K562 (cell line): ENCODE measurements around the gene AKAP13. TPM values are rescaled to one million over a fixed set of nuclear protein-coding genes. Genes with fewer than 3 reads are reported as not detected.
"Not testable (repeated sequence)": the region's sequence is repeated elsewhere in the genome, so short reads cannot be mapped to it uniquely, and the experiment has no call there.

ENCODE experiments used
- ATAC-seq: fragments of 200-7000 bp; cut with Tn5 transposase; 3 replicates; pipeline ENCODE4 v1.9.1; 2020; ENCODE audit warnings: moderate library complexity
- BruUV-seq: library from RNA; stranded (reverse); fragments of 400-500 nt; replicated peaks from 2 replicates; lab custom pipeline; 2021; lab: Mats Ljungman, UMichigan
- CTCF ChIA-PET: fragments of 300-600 bp; formaldehyde crosslinking; extraction: SDS; loops from one replicate; lab custom pipeline; 2021; ENCODE audit warnings: low intra/inter-chr PET ratio; lab: Yijun Ruan, JAX
- POLR2A ChIA-PET: fragments of 300-600, 350-650 bp; sonication (Branson Sonifier 250); formaldehyde crosslinking; extraction: SDS; loops from one replicate; lab custom pipeline; 2021; ENCODE audit warnings: antibody characterized with exemption, inconsistent platforms; lab: Yijun Ruan, JAX
- DNase-seq, 4 experiments: peaks; one replicate each; pipeline versions ENCODE4 v3.0.0 to v3.0.0-alpha.2; 2011 to 2018; ENCODE audit warnings: low spot score in 3 of 4, mixed read lengths in 3 of 4; ENCODE audit errors: extremely low read depth in 1 of 4
- FAIRE-seq: peaks from 2 replicates; lab custom pipeline; 2011; peaks lifted over from hg19 to GRCh38; lab: Jason Lieb, UNC
- H2AFZ ChIP-seq: 2 replicates; pipeline ENCODE4 v1.6.0; 2011; ENCODE audit warnings: low read depth, low read length, control low read depth, inconsistent platforms
- H3K27ac ChIP-seq: fragments of 200-600 bp; 3 replicates; pipeline ENCODE4 v1.8.0; 2011; ENCODE audit warnings: low read depth, mild to moderate bottlenecking, control low read depth, inconsistent platforms, low read length, moderate library complexity, mixed read lengths; ENCODE audit errors: extremely low read depth
- H3K27me3 ChIP-seq, 2 experiments: fragments of 300-600 bp in 1 of 2; 2 replicates in 1 of 2; 3 replicates in 1 of 2; pipeline versions ENCODE4 v1.6.0 to v1.8.0; 2011; ENCODE audit warnings: inconsistent platforms in 2 of 2, low read length in 2 of 2, mild to moderate bottlenecking in 1 of 2, mixed read lengths in 1 of 2, moderate library complexity in 1 of 2; ENCODE audit not compliant: control insufficient read depth in 2 of 2, insufficient read depth in 2 of 2
- H3K36me3 ChIP-seq: fragments of 300-600 bp; 3 replicates; pipeline ENCODE4 v1.8.0; 2011; ENCODE audit warnings: mild to moderate bottlenecking, low read length, inconsistent platforms; ENCODE audit not compliant: control insufficient read depth, insufficient read depth
- H3K4me1 ChIP-seq, 2 experiments: fragments of 200-600 bp in 1 of 2; replicated peaks in 1 of 2; 2 replicates in 1 of 2; 3 replicates in 1 of 2; pipeline versions ENCODE4 v1.5.1 to v1.8.0; 2011; ENCODE audit warnings: inconsistent platforms in 2 of 2, low read length in 2 of 2, mild to moderate bottlenecking in 1 of 2, mixed read lengths in 1 of 2, moderate library complexity in 1 of 2; ENCODE audit not compliant: control insufficient read depth in 2 of 2, insufficient read depth in 2 of 2
- H3K4me2 ChIP-seq: 2 replicates; pipeline ENCODE4 v1.6.1; 2011; ENCODE audit warnings: low read length, control low read depth, inconsistent platforms, mixed read lengths; ENCODE audit not compliant: insufficient read depth
- H3K4me3 ChIP-seq: fragments of 200-600 bp; sonication (generic), shearing (Covaris generic); 2 replicates; pipeline ENCODE4 v1.5.1; 2016; ENCODE audit warnings: control low read depth, inconsistent platforms
- H3K79me2 ChIP-seq: fragments of 200-600 bp; 3 replicates; pipeline ENCODE4 v1.8.0; 2011; ENCODE audit warnings: low read length, inconsistent platforms; ENCODE audit not compliant: control insufficient read depth, insufficient read depth
- H3K9ac ChIP-seq, 2 experiments: 2 replicates each; pipeline versions ENCODE4 v1.6.0 to v1.6.1; 2011; ENCODE audit warnings: low read depth in 2 of 2, low read length in 2 of 2, control low read depth in 1 of 2, inconsistent platforms in 1 of 2, mild to moderate bottlenecking in 1 of 2, mixed read lengths in 1 of 2; ENCODE audit not compliant: insufficient read depth in 1 of 2
- H3K9me1 ChIP-seq: one replicate; pipeline ENCODE4 v1.6.0; 2011; ENCODE audit warnings: inconsistent platforms, mild to moderate bottlenecking, low read length, moderate library complexity; ENCODE audit not compliant: control insufficient read depth, insufficient read depth
- H3K9me3 ChIP-seq: replicated peaks from 2 replicates; pipeline ENCODE4 v1.5.1; 2011; ENCODE audit warnings: low read depth, low read length, inconsistent platforms; ENCODE audit not compliant: control insufficient read depth, insufficient read depth
- H4K20me1 ChIP-seq: replicated peaks from 2 replicates; pipeline ENCODE4 v1.6.1; 2011; ENCODE audit warnings: low read length, inconsistent platforms, mixed read lengths; ENCODE audit not compliant: control insufficient read depth, insufficient read depth
- SMARCA5 ChIP-seq: fragments of 450-650 bp; IDR thresholded peaks from 2 replicates; pipeline ENCODE4 v1.6.1; 2016
- ZNF384 ChIP-seq: IDR thresholded peaks from 2 replicates; pipeline ENCODE4 v1.6.1; 2012; ENCODE audit warnings: low read depth, low read length, improper control_type of control experiment
- WGBS: fragments of 100-300 bp; shearing (Covaris generic); methylation state at CpG from one replicate; pipeline ENCODE4 v1.1.6; 2016; ENCODE audit warnings: low coverage, mixed read lengths; ENCODE audit not compliant: insufficient coverage; ENCODE audit errors: missing lambda C conversion rate; 5-methylcytosine and 5-hydroxymethylcytosine counted together
- in situ Hi-C: fragments of 300-500 bp; cut with MboI; formaldehyde crosslinking; loops from 4 replicates; pipeline ENCODE4 v1.15.0; 2018; ENCODE audit warnings: inconsistent platforms, mixed read lengths
- intact Hi-C: fragments of 100-400 bp; cut with micrococcal nuclease; formaldehyde crosslinking; loops from 2 replicates; pipeline ENCODE4 v1.14.2; 2022
- polyA plus RNA-seq, 8 experiments: library from polyadenylated mRNA; depleted of rRNA in 4 of 8; stranded (reverse) in 5 of 8; unstranded in 3 of 8; fragments of >200 nt; fragmentation: Nextera tagmentation in 2 of 8; fragmentation: Illumina TruSeq in 1 of 8; extraction: Ambion mirVana in 2 of 8; extraction: Trizol in 1 of 8; gene quantifications; 2 replicates each; pipeline versions ENCODE4 v1.2.1 to v1.2.3, GENCODE V29; 2011 to 2014; ENCODE audit warnings: inconsistent platforms in 1 of 8, missing spikeins in 1 of 8
- total RNA-seq, 7 experiments: library from RNA; depleted of rRNA in 6 of 7; stranded (reverse); fragments of >200 nt in 6 of 7; fragmentation: Illumina TruSeq in 2 of 7; extraction: Trizol in 2 of 7; gene quantifications; 2 replicates each; pipeline versions ENCODE4 v1.2.1 to v1.2.3, GENCODE V29; 2011 to 2021; ENCODE audit warnings: low replicate concordance in 1 of 7
- TF ChIP-seq, protein P1 (sequence below): sonication (generic); formaldehyde crosslinking; IDR thresholded peaks from 2 replicates; pipeline ENCODE4 v1.8.1; 2023; ENCODE audit warnings: mild to moderate bottlenecking, missing genetic modification reagents
- TF ChIP-seq, protein P2 (sequence below): fragments of 250-450 bp; sonication (Bioruptor Pico); IDR thresholded peaks from 2 replicates; pipeline ENCODE4 v1.5.1; 2021; ENCODE audit warnings: mild to moderate bottlenecking

AKAP13 gene
- total and polyA plus RNA-seq, 9 of the 15 experiments (the other 6 are each of a cell fraction or from before 2014, with no cell fraction given) = 0.03 to 1.7 (median 0.42) TPM

DNA sequence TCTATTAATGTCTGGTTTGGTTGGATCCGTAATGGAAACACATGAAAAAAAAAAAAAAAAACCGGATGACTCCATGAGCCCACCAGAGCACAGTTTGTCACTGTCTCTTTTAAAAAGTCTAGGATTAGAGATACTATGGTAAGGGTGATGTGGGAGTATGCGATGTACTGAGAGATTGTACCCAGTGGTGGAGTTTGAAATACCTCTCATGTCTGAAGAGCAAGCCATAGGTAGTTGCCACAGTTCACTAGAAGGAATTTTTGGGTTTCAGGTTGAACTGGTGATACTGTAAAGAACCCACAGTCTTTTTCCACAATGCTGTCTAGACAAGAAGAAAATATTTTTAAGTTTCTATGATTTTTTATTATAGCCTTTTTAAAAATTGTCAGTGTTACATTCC, 281.5 kb downstream of the AKAP13 start:
- Histone ChIP-seq H3K9me1 (no peaks in the 10 kb centered on the region), H3K9me3 (no peaks in the 10 kb centered on the region), H4K20me1 (no peaks in the 10 kb centered on the region), H3K9ac (no peak overlapping the region), H3K27me3 (no peaks in the 10 kb centered on the region), H3K4me3 (no peak overlapping the region), H3K4me1 (no peaks in the 10 kb centered on the region), H3K27ac (no peak overlapping the region), H3K79me2 (no peaks in the 10 kb centered on the region), H3K4me2 (no peak overlapping the region), H2AFZ (no peak overlapping the region), H3K36me3 (no peaks in the 10 kb centered on the region)
- ATAC-seq (no peak), DNase-seq (no peak), FAIRE-seq (no peak)
- TF ChIP-seq, protein P1, sequence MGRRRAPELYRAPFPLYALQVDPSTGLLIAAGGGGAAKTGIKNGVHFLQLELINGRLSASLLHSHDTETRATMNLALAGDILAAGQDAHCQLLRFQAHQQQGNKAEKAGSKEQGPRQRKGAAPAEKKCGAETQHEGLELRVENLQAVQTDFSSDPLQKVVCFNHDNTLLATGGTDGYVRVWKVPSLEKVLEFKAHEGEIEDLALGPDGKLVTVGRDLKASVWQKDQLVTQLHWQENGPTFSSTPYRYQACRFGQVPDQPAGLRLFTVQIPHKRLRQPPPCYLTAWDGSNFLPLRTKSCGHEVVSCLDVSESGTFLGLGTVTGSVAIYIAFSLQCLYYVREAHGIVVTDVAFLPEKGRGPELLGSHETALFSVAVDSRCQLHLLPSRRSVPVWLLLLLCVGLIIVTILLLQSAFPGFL = no peak
- no peak for TF ChIP-seq ZNF384
- no peak for TF ChIP-seq SMARCA5
- TF ChIP-seq, protein P2, sequence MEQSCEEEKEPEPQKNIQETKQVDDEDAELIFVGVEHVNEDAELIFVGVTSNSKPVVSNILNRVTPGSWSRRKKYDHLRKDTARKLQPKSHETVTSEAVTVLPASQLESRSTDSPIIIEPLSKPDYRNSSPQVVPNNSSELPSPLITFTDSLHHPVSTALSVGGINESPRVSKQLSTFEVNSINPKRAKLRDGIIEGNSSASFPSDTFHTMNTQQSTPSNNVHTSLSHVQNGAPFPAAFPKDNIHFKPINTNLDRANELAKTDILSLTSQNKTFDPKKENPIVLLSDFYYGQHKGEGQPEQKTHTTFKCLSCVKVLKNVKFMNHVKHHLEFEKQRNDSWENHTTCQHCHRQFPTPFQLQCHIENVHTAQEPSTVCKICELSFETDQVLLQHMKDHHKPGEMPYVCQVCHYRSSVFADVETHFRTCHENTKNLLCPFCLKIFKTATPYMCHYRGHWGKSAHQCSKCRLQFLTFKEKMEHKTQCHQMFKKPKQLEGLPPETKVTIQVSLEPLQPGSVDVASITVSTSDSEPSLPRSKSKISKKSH = no peak
- 0% methylated on average over 3 of the region's 3 CpGs for WGBS
- POLR2A ChIA-PET = no interaction called here
- intact Hi-C loops (no loop called here), in situ Hi-C loops (no loop called here)
- CTCF ChIA-PET = no interaction called here
- BruUV-seq = no TSS peak

DNA sequence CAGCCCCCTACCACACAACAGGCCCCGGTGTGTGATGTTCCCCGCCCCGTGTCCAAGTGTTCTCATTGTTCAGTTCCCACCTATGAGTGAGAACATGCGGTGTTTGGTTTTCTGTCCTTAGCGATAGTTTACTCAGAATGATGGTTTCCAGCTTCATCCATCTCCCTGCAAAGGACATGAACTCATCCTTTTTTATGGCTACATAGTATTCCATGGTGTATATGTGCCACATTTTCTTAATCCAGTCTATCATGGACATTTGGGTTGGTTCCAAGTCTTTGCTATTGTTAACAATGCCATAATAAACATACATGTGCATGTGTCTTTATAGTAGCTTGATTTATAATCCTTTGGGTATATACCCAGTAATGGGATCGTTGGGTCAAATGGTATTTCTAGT, 285.3 kb downstream of the AKAP13 start:
- H3K4me2 ChIP-seq, H3K9me3 ChIP-seq, H3K4me1 ChIP-seq, BruUV-seq, H3K9ac ChIP-seq, intact Hi-C loops, H3K79me2 ChIP-seq, H3K9me1 ChIP-seq, H4K20me1 ChIP-seq, in situ Hi-C loops, H3K4me3 ChIP-seq, DNase-seq, CTCF ChIA-PET, H3K27ac ChIP-seq, H3K27me3 ChIP-seq, H2AFZ ChIP-seq, POLR2A ChIA-PET, H3K36me3 ChIP-seq, FAIRE-seq, ATAC-seq: not testable (repeated sequence)
- 2% methylated on average over 6 of the region's 6 CpGs for WGBS
